Thoracic aorta (tissue), 2 donors: ENCODE measurements around the gene ISOC2. TPM values are rescaled to one million over a fixed set of nuclear protein-coding genes. Genes with fewer than 3 reads are reported as not detected.
A peak's percentile ranks its signal among the peaks of the same experiment; 100 is the strongest.

Experiments
- ATAC-seq: fragments of 150-250 bp; one replicate; pipeline ENCODE4 v1.8.0; 2017; ENCODE audit warnings: low read depth; ENCODE audit not compliant: insufficient number of reproducible peaks, low FRiP score
- DNase-seq: peaks from one replicate; pipeline ENCODE4 v3.0.0-alpha.2; 2020; ENCODE audit warnings: low spot score
- H3K27ac ChIP-seq, 2 donors: fragments of 200-600 bp; sonication (generic); 1 replicate in 1 of 2; 2 replicates in 1 of 2; pipeline ENCODE4 v1.5.1; 2016; ENCODE audit warnings: mild to moderate bottlenecking in 2 of 2, moderate library complexity in 2 of 2
- H3K27me3 ChIP-seq: fragments of 200-600 bp; sonication (generic); replicated peaks from 2 replicates; pipeline ENCODE4 v1.6.0; 2016; ENCODE audit warnings: mild to moderate bottlenecking; ENCODE audit not compliant: insufficient read depth
- H3K36me3 ChIP-seq: fragments of 200-600 bp; sonication (generic); one replicate; pipeline ENCODE4 v1.5.1; 2016
- H3K4me1 ChIP-seq, 2 donors: fragments of 200-600 bp; sonication (generic); 1 replicate in 1 of 2; 2 replicates in 1 of 2; pipeline versions ENCODE4 v1.5.1 to v1.6.0; 2016; ENCODE audit warnings: low read depth in 2 of 2, mild to moderate bottlenecking in 1 of 2; ENCODE audit not compliant: control insufficient read depth in 1 of 2
- H3K4me3 ChIP-seq: fragments of 200-600 bp; sonication (generic); 2 replicates; pipeline ENCODE4 v1.5.1; 2016; ENCODE audit warnings: mild to moderate bottlenecking
- H3K9me3 ChIP-seq: fragments of 200-600 bp; sonication (generic); 2 replicates; pipeline ENCODE4 v1.5.1; 2016
- CTCF ChIP-seq: fragments of 200-600 bp; sonication (generic); IDR thresholded peaks from one replicate; pipeline ENCODE4 v1.5.1; 2019; ENCODE audit warnings: antibody characterized with exemption
- total RNA-seq, 2 donors: library from RNA; depleted of rRNA; stranded (reverse); fragments of >200 nt; gene quantifications; one replicate each; pipeline versions ENCODE4 v1.1.0 to v1.2.3, GENCODE V29; 2016

Gene ISOC2
- total RNA-seq, 2 donors from 2014 or later, result 18.8 to 27.4 TPM

GRCh38 chr19:55461974-55462626, 658 bp upstream of the ISOC2 start:
- H3K4me3 ChIP-seq, result peak overlapping the region; percentile 100
- TF ChIP-seq CTCF, result no peak
- H3K27ac ChIP-seq, result peak overlapping the region in 1 of 2 donors; percentile 52
- peaks cover 4 to 21% of the 10 kb centered on the region in 2 donors for H3K4me1 ChIP-seq
- no peak for DNase-seq
- ATAC-seq, result no peak
- H3K9me3 ChIP-seq, result no peaks in the 10 kb centered on the region
- H3K36me3 ChIP-seq, result no peaks in the 10 kb centered on the region
- H3K27me3 ChIP-seq, result no peaks in the 10 kb centered on the region

- no peaks in the 10 kb centered on the region for H3K27me3 ChIP-seq
- peaks cover 4 to 20% of the 10 kb centered on the region in 2 donors for H3K4me1 ChIP-seq
- peak; percentile 42 for DNase-seq
- peak overlapping the region; percentile 100 for H3K4me3 ChIP-seq
- H3K27ac ChIP-seq, result peak overlapping the region; percentile 77 to 82
- H3K36me3 ChIP-seq, result no peaks in the 10 kb centered on the region
- TF ChIP-seq CTCF, result no peak
- peak; percentile 24 for ATAC-seq
- H3K9me3 ChIP-seq, result no peaks in the 10 kb centered on the region
Measured at GRCh38 chr19:55460670-55461258, 678 bp downstream of the ISOC2 start.

GRCh38 chr19:55459950-55460657, 1.3 kb downstream of the ISOC2 start:
- ATAC-seq (no peak), DNase-seq (no peak)
- H3K36me3 ChIP-seq, result no peaks in the 10 kb centered on the region
- H3K4me1 ChIP-seq, result peaks cover 4 to 20% of the 10 kb centered on the region in 2 donors
- peak overlapping the region; percentile 19 to 32 for H3K27ac ChIP-seq
- no peaks in the 10 kb centered on the region for H3K27me3 ChIP-seq
- H3K4me3 ChIP-seq, result peak overlapping the region; percentile 100
- H3K9me3 ChIP-seq, result no peaks in the 10 kb centered on the region
- TF ChIP-seq CTCF, result no peak

GRCh38 chr19:55459551-55459949, 1.9 kb downstream of the ISOC2 start:
- H3K36me3 ChIP-seq, result no peaks in the 10 kb centered on the region
- no peaks in the 10 kb centered on the region for H3K9me3 ChIP-seq
- no peaks in the 10 kb centered on the region for H3K27me3 ChIP-seq
- H3K27ac ChIP-seq, result no peak overlapping the region
- H3K4me1 ChIP-seq, result peaks cover 4 to 20% of the 10 kb centered on the region in 2 donors
- DNase-seq, result no peak
- ATAC-seq, result no peak
- no peak for TF ChIP-seq CTCF
- no peak overlapping the region for H3K4me3 ChIP-seq
